Epithelial cell of proximal tubule (primary cell): ENCODE results near the gene ERC2. TPM values are rescaled to one million over a fixed set of nuclear protein-coding genes. Genes with fewer than 3 reads are reported as not detected.

ENCODE experiments used
- DNase-seq: peaks from one replicate; pipeline ENCODE4 v3.0.0-alpha.2; 2011; ENCODE audit warnings: low read depth
- H3K4me3 ChIP-seq: 2 replicates; pipeline ENCODE4 v1.5.1; 2011; ENCODE audit warnings: low read depth, mild to moderate bottlenecking, low read length
- total RNA-seq: library from RNA; depleted of rRNA; stranded (reverse); fragments of >200 nt; gene quantifications from 2 replicates; pipeline ENCODE4 v1.2.3, GENCODE V29; 2015
- TF ChIP-seq, protein P1 (sequence below): conservative IDR thresholded peaks from 2 replicates; pipeline ENCODE4 v1.5.1; 2012; ENCODE audit warnings: low read depth, mild to moderate bottlenecking, low read length

Gene ERC2
- total RNA-seq, 1 donor from 2014 or later: 2.7 TPM

DNA sequence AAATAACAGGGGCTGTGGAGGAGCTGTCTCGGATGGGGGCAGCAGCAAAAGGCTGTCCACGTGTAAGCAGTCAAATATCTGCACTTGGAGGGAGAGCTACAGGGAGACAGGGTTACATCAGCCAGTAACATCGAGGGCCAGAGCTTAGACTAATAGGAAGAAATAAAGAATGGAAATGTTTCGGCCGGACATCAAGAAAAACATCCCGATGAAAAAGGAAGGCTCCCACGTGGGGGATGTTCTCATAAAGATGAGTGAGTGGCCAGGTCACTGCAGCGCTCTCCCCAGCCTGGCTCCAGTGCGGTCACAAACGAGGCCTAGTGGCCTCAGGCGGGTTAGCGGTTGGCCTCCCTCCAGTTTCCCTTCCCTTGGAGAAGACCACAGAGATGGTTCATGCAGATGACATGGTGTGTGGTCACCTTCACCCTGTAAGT, 925.1 kb downstream of the ERC2 start:
- TF ChIP-seq, protein P1, sequence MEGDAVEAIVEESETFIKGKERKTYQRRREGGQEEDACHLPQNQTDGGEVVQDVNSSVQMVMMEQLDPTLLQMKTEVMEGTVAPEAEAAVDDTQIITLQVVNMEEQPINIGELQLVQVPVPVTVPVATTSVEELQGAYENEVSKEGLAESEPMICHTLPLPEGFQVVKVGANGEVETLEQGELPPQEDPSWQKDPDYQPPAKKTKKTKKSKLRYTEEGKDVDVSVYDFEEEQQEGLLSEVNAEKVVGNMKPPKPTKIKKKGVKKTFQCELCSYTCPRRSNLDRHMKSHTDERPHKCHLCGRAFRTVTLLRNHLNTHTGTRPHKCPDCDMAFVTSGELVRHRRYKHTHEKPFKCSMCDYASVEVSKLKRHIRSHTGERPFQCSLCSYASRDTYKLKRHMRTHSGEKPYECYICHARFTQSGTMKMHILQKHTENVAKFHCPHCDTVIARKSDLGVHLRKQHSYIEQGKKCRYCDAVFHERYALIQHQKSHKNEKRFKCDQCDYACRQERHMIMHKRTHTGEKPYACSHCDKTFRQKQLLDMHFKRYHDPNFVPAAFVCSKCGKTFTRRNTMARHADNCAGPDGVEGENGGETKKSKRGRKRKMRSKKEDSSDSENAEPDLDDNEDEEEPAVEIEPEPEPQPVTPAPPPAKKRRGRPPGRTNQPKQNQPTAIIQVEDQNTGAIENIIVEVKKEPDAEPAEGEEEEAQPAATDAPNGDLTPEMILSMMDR: no peak
- no peak overlapping the region for H3K4me3 ChIP-seq
- DNase-seq: no peak

DNA sequence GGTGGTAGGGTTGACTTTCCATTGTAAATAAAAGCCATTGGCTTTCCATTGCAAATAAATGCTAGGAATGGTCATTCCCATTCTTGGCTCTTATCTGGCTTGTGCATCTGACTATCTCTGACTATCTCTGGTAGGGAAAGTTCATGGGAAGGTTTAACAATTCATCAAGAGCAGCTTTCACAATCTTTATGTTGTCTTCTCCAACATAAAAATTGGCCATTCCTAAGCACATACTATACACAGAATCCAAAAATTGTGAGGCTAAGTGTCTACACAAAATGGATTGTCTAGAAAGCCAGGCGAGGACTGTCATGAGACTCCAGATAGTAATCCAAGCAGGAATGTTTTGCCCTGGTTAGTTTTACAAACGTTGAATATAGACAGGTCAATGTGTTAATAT, 926.8 kb downstream of the ERC2 start:
- DNase-seq: no peak
- H3K4me3 ChIP-seq: no peak overlapping the region
- TF ChIP-seq, protein P1: no peak

DNA sequence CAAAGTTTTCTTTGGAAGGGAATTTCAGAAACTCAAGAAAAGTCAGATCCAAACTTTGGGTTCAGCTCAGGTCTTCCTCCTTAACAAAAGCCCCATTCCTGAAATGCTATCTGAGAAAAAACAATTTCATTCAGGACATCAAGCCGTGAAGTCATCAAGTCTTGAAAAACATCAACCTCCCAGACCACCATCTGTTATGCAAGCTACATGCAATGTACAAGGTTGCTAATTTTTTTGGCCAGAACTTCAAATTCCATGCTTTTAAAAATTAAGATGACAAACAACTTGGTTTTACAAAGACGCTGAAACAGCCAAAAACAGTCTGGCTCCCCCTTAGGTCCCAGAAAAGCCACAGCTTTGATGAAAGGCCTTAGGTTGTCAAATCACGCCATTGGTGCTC, 927.3 kb downstream of the ERC2 start:
- TF ChIP-seq, protein P1: no peak
- DNase-seq: no peak
- H3K4me3 ChIP-seq: no peak overlapping the region

DNA sequence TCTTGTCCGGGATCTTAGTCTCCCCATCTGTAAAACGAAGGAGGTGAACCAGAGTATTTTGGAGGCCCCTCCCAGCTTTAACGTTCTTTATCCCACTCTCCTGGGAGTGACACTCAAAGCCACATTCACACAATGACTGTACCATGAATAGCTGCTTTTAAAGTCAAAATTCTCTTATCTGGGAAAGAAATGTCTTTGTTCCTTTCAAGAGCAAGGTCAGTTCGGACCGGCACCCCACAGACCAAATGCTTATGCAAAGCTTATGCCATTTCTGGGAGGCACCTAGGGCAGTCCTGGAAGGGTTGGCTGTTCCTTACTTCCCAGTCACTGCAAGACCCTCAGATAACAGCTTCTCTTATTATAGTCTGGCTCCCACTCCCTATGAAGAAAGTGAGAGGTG, 927.7 kb downstream of the ERC2 start:
- no peak for DNase-seq
- no peak overlapping the region for H3K4me3 ChIP-seq
- TF ChIP-seq, protein P1: no peak

DNA sequence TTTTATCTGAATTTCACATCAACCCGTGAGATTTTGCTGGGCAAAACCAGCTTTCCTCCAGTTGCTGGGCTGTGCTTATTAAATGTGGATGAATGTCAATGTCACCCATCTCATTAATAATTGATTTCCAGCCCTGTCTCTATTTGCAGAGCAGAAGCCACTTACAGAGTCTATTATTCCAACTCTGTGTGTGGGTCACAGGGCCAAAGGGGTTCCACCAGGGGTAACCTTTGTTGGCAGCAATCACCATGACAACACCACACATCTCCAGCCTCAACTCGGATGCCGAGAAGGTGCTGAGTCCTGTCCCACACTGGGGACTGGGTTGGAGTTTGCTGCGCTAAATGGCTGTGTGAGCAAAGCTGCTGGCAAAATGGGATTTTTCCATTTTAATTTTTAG, 930.1 kb downstream of the ERC2 start:
- TF ChIP-seq, protein P1: no peak
- DNase-seq: no peak
- no peak overlapping the region for H3K4me3 ChIP-seq

DNA sequence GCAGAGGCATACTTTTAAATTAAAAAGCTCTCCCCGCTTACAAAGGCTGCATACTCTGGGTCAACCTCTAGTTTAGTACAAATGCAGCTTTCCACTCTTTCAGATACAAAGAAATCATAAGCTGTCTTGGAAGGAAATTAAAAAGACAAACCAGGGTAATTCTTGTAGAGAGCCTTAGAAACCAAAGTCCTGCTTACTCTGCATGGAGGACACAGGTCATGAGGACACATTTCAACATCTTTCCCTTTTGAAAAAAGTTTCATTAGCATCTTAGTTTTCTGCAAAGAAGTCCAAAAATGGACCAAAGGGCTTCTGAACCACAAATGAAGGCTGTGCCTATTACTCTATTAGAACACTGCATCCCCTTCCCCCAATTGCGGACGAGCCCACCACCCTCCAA, 930.7 kb downstream of the ERC2 start:
- no peak overlapping the region for H3K4me3 ChIP-seq

DNA sequence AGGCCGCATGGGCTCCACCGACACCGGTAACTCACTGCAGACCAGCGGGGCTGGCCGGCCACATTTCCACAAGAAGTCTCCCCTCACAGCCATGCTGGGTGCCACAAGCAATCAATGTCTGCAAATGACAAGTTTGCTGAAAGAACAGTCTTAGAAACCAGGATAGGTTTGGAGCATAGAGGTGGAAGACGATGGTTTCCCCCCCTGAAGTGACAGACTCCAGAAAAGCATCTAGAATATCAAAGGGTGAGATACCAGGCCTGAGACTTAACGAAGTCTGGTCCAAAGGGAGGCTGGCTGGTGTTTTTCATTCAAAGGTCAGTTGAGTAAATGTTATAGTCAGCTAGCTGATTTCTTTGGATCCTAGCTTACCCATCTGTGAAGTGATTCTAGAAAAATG, 931.1 kb downstream of the ERC2 start:
- no peak overlapping the region for H3K4me3 ChIP-seq
- TF ChIP-seq, protein P1: no peak
- no peak for DNase-seq

More for the DNA sequence above, 930.7 kb downstream of the ERC2 start:
- DNase-seq: no peak
- TF ChIP-seq, protein P1: no peak
